ENCODE results near the gene HNRNPUL1. TPM values are rescaled to one million over a fixed set of nuclear protein-coding genes. Genes with fewer than 3 reads are reported as not detected.

The HNRNPUL1 gene
- total RNA-seq, 4 donors from 2014 or later = 130 to 196 (median 152) TPM

GRCh38 chr19:41324231-41324702 is 60.1 kb downstream of the HNRNPUL1 start:
- WGBS, 2 donors = 60 to 67% methylated on average over 7 of the region's 7 CpGs
- intact Hi-C loops (cut with DNase I; ENCODE audit: low total_unique reads) = no loop called here
- H3K4me3 ChIP-seq (ENCODE audit: low read depth, poor library complexity, severe bottlenecking) = no peak overlapping the region
- no peak for DNase-seq (ENCODE audit: low spot score in 2 of 2)
- TF ChIP-seq, protein P1, sequence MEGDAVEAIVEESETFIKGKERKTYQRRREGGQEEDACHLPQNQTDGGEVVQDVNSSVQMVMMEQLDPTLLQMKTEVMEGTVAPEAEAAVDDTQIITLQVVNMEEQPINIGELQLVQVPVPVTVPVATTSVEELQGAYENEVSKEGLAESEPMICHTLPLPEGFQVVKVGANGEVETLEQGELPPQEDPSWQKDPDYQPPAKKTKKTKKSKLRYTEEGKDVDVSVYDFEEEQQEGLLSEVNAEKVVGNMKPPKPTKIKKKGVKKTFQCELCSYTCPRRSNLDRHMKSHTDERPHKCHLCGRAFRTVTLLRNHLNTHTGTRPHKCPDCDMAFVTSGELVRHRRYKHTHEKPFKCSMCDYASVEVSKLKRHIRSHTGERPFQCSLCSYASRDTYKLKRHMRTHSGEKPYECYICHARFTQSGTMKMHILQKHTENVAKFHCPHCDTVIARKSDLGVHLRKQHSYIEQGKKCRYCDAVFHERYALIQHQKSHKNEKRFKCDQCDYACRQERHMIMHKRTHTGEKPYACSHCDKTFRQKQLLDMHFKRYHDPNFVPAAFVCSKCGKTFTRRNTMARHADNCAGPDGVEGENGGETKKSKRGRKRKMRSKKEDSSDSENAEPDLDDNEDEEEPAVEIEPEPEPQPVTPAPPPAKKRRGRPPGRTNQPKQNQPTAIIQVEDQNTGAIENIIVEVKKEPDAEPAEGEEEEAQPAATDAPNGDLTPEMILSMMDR (IDR thresholded peaks at IDR 0.05) = no peak
- TF ChIP-seq POLR2A (IDR thresholded peaks at IDR 0.05) = no peak

DNA sequence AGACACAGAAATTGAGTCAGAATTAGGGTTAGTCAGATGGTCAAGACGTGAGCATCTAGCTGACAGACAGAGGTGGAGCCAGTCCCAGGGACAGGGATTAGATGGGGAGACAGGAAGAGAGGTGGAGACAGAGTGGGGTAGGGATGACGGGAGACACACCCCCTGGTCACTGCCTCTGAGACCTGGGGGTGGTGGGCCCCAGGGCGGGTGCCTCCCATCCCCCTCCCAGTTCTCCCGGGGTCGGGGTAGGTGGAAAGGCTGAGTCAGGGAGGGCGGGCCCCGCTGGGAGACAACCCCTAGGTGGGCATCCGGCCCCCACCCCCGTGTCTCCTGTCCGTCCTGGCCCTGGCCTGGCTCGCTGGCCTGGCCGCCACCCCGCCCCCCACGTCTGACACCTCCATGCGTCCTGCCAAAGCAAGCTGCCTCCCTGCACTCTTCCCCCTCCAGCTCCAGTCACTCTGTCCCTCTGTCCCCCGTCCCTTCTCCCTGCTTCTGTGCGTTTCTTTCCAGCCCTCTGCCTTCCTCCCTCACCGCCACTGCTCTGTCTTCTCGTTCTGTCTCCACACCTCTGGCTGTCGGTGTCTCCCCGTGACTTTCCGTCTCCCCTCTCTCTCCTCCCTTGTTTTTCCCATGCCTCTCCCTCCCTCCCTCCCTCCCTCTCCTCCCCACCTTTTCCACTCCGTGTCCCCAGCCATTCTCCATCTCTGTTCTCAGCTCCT is 60.9 kb downstream of the HNRNPUL1 start:
- 23 to 37% methylated on average over 19 to 22 of the region's 23 CpGs for WGBS, 2 donors
- DNase-seq (ENCODE audit: low spot score in 2 of 2) = peak; percentile 51 to 93
- no peak overlapping the region for H3K4me3 ChIP-seq (ENCODE audit: low read depth, poor library complexity, severe bottlenecking)
- intact Hi-C loops (cut with DNase I; ENCODE audit: low total_unique reads) = no loop called here
- TF ChIP-seq, protein P1 (IDR thresholded peaks at IDR 0.05) = no peak
- TF ChIP-seq POLR2A (IDR thresholded peaks at IDR 0.05) = no peak

DNA sequence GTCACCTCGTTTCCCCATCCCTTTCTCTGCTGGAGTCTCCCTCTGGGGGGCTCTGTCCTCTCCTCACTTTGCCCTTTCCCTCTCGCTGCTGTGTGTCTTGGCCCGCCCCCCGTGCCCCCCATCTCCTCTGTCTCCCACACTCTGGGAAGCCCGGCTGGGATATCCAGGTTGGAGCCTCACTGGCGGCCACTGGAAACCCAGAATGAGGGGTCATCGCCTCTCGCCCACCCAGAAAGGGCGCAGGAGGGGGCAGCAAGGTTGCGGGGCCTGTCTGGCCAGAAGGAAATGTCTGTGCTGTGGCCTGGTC is 61.4 kb downstream of the HNRNPUL1 start:
- 18 to 43% methylated on average over 10 of the region's 10 CpGs for WGBS, 2 donors
- intact Hi-C loops (cut with DNase I; ENCODE audit: low total_unique reads) = no loop called here
- TF ChIP-seq, protein P1 (IDR thresholded peaks at IDR 0.05) = no peak
- no peak for TF ChIP-seq POLR2A (IDR thresholded peaks at IDR 0.05)
- no peak for DNase-seq (ENCODE audit: low spot score in 2 of 2)
- H3K4me3 ChIP-seq (ENCODE audit: low read depth, poor library complexity, severe bottlenecking) = no peak overlapping the region

GRCh38 chr19:41325947-41326706 is 62.0 kb downstream of the HNRNPUL1 start:
- intact Hi-C loops (cut with DNase I; ENCODE audit: low total_unique reads) = no loop called here
- no peak for TF ChIP-seq POLR2A (IDR thresholded peaks at IDR 0.05)
- TF ChIP-seq, protein P1 (IDR thresholded peaks at IDR 0.05) = peak in 1 of 3 donors; percentile 35
- no peak for DNase-seq (ENCODE audit: low spot score in 2 of 2)
- 46 to 54% methylated on average over 17 to 19 of the region's 30 CpGs for WGBS, 2 donors
- no peak overlapping the region for H3K4me3 ChIP-seq (ENCODE audit: low read depth, poor library complexity, severe bottlenecking)

GRCh38 chr19:41327076-41327575 is 63.0 kb downstream of the HNRNPUL1 start:
- 30 to 48% methylated on average over 12 of the region's 13 CpGs for whole genome bisulfite sequencing, 2 donors
- no peak for TF ChIP-seq POLR2A (IDR thresholded peaks at IDR 0.05)
- TF ChIP-seq, protein P1 (IDR thresholded peaks at IDR 0.05) = no peak
- intact Hi-C loops (cut with DNase I; ENCODE audit: low total_unique reads) = no loop called here
- H3K4me3 ChIP-seq (ENCODE audit: low read depth, poor library complexity, severe bottlenecking) = no peak overlapping the region
- no peak for DNase-seq (ENCODE audit: low spot score in 2 of 2)
